M059J (cell line): ENCODE measurements around the gene FAM83C. TPM values are rescaled to one million over a fixed set of nuclear protein-coding genes. Genes with fewer than 3 reads are reported as not detected.
"Not testable (repeated sequence)": the region's sequence is repeated elsewhere in the genome, so short reads cannot be mapped to it uniquely, and the experiment has no call there.

Experiments used
- DNase-seq: peaks from one replicate; pipeline ENCODE4 v3.0.0-alpha.2; 2012; ENCODE audit warnings: low read depth
- total RNA-seq: library from RNA; depleted of rRNA; stranded (reverse); fragments of >200 nt; shearing (Covaris generic); gene quantifications from 2 replicates; pipeline ENCODE4 v1.2.3, GENCODE V29; 2014

FAM83C gene
- total RNA-seq, 1 experiment from 2014 or later, result 0.02 TPM

DNA sequence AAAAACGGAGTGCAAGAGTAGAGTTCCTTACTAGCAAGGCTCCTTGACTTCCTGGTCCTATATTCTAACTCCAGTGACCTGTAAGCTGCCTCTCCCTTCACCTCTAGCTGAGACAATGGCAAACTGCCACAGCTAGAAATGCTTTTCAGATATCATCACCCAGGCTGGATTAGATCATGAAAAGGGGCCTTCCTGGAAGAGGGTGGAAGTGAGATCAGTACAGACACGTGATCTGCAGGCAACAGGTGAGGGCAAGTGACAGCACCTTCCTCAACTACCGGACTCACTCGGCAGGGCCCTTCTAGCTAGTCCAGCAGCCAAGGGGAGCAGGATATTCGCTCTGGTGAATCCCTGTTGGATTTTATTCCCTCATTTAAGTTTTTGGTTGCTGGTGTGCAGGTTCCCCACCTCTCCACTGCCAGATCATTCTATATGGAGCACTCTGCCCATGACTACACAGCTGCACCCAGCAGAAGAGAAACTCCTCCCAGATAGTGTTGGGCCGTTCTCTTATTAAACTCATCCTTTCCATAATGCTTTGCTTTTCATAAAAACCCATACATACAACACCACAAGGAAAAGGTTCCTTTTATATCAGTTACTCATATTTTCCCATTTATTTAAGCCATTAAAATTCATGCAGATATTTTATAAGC, 26.4 kb upstream of the FAM83C start:
- peak; percentile 100 for DNase-seq

DNA sequence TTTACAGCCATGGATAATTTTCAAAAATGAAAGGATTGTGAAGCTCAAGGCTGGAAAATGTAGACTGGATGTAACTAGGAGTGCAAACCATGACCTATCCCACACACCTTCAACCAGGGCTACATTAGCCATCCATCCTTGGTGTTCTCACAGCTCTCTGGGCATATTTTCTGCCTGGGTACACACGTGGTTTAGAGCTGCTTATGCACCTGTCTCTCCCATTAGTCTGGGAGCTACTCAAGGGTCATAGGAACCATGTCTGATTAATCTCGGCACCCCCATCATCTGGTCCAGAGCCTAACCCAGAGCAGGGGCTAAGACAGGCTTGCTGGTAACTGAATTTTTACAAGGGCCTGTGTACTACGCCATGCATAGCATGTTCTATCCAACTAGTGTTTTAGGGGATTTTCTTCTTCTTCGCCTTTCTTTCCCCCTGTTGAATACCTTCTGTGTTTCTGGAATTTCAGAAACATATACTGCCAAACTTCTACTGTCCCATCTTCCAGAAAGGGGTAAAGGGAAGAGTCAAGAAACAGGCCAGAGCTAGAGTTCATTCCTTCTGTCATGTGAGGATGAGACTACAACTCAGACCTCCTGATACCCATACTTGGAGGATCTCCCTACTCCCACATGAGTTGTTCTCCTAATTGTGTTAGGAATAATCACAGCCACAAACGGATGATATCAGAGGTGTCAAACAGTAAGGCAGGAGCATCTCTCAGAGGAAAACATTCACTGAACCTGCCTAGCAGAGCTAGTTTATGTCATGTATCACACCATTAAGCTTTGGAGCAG, 25.4 kb upstream of the FAM83C start:
- DNase-seq, result no peak

DNA sequence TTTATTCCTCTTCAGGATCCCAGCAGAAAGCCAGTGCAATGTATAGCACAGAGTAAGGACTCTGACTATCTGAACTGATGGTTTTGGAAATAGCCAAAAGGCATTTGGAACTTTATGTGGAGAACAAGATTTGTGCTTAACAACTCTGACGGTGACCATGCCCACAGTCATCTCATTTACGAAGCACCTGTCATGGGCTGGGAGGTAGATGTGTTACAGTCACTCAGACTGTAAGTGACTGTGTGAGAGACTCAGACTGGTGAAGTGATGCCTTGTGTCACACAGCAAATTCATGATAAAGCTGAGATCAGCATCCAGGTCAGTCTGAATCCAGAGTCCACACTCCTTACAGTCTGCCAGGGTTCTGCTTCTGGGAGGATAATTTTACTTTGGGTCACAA, 23.9 kb upstream of the FAM83C start:
- no peak for DNase-seq

DNA sequence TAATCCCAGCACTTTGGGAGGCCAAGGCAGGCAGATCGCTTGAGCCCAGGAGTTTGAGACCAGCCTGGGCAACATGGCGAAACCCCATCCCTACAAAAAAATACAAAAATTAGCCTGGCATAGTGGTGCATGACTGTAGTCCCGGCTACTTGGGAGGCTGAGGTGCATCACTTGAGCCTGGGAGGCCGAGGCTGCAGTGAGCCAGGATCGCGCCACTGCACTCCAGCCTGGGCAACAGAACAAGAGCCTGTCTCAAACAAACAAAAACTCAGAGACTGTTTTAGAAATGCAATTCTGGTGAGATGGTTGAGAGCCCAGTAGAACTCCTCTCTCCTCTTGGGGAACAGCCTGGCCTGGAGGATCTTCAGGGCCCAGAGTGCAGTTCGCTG, 23.4 kb upstream of the FAM83C start:
- DNase-seq, result not testable (repeated sequence)

DNA sequence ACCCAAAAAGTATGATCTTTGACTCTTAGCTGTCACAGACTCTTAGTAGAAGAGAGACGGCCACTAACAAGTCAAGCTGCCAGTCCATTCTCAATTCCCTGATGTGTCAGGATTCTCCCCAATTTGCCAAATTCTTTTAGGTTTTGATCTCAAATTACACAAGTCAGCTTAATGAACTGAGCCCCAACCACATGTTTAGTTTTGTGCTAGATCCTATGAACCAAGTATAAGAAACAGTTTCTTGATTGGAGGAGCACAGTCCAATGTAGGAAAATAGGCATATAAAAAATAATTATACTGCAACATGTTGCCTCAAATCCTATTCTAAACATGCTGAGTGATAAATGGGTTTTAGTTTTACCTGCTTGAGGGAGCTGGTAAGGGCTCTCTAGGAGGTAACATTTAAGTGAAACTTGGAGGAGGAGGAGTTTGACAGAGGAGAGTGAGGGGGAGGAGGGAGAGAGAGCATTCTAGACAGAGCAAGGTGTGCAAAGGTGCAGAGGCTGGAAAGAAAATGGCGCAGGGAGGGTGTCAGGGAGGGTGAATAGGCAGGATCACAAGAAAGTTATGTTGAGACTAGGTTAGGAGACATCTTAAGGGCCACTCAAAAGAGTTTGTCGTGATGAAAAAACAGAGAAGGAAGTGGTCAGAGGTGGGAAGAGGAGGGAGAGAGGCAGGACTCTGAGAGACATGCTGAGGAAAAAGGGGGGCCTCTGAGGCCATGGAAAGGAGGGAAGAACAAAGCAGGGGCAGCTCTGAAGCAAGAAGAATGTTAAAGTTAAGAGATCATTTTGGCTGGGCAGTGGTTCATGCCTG, 22.8 kb upstream of the FAM83C start:
- peak; percentile 86 for DNase-seq

DNA sequence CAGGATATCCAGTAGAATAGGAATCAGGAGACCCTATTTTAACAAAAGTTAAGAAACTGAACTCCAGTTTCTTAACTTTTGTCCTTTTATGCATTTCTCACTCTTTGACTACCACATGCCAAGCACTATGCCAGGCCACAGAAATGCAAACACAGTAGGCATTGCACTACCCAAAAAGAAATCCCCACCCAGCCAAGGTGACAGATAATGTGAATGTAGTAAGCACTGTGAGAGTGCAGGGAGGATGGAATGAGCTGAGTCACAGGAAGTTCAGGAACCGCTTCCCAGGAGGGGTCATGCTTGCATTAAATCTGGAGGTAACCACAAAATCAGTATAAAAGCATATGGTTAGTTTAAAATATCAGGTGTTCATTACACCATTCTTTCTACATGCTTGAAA, 20.1 kb upstream of the FAM83C start:
- DNase-seq, result peak; percentile 99

DNA sequence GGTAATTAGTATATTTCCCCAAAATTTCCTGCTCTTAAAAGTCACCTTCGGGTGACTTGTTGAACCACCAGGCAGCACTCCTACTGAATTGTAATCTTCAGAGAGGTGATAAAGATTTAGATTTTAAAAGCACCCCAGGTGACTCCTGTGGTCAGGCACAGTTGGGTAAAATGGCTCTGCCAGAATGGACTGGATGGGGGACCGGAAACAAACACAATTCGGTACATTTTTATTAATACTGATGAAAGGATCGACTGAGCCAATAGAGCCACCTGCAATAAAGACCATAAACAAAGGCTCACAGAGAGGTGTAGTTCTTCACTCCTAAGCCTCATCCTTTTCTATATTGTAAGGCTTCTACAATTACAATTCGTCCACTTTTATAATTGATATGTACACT, 19.6 kb upstream of the FAM83C start:
- peak; percentile 50 for DNase-seq

DNA sequence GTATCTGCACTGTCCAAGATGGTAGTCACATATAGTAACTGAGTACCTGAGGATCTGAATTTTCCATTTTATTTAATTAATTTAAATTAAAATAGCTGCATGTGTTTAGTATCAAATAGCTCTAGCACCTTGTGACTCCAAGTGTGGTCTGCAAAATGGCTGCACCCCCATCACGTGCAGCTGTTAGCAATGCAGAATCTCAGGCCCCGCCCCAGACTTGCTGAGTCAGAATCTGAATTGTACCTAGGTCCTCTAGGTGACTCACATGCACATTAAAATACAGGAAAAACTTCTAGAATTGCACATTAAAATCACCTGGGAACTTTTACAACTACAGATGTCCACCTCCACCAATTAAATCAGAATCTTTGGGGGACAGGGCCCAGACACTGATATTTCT, 19.2 kb upstream of the FAM83C start:
- DNase-seq, result peak; percentile 94

DNA sequence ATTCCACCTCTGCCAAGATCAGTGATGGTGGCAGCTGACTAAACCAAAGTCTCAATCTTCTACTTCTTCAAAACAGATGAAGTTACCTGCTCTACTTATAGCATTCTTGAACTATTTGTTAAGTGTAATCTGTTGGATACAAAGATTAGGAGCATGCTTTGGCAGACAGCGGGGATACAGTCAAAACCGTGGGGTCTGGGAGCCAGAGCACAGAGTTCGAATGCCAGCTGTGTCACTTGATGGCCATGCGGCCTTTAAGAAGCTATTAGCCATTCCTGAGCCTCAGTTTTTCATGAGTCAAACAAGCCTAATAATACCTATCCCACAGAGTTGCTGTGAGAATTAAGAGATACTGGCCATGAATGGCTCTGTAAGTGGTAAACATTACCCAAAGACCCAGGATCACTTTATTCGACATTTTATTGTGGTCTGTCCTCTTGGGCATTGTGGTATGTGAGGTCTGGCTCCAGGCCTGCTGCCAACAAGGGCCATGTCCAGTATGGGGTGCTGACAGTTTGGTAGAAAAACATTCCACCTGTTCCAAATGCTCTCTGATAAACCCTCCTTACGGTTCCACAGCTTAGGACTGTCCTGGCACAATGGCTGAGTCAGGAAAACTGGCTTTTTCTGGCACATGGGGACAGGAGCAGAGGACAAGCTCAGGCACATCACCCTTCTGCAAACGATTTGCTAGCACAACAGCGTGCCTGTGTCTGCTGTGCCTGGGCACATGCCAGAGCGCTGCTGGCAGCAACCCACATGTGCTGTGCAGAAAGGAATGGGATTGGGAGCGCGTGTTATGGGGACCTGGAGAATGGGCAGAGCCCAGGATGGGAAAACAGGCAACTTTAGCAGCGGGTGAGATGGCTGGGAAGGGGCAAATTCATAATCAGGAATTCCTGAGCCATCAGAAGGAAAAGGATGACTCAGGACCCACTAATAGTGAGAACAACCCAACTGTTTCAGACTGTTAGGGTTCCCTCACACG, 15.7 kb upstream of the FAM83C start:
- peak; percentile 99 for DNase-seq

DNA sequence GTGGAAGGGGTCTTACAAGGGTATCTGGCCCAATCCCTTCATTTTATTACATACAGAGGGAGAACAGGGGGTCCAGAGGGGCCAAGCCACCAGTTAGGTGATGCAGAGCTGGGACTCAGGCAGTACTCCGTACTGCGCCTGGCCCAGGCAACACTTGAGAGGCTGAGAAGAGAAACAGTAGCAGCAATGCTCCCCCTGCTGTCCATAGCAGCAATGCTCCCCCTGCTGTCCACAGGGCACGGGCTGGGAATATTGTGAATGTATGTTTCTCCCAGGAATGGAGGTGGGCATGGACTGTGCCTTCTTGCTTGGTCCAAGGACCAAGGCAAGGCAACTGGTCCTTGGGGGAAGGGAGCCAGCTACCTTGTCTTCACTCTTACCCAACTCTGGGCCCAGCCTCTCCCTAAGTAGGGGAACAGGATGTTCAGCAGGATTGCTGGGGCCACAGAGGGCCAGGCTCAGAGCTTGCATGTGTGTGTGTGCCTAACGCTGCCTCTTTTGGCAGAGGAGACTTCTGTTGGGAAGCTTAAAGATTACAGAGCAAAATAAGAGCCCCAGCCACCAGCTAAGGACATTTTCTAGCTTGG, 14.8 kb upstream of the FAM83C start:
- peak; percentile 90 for DNase-seq

DNA sequence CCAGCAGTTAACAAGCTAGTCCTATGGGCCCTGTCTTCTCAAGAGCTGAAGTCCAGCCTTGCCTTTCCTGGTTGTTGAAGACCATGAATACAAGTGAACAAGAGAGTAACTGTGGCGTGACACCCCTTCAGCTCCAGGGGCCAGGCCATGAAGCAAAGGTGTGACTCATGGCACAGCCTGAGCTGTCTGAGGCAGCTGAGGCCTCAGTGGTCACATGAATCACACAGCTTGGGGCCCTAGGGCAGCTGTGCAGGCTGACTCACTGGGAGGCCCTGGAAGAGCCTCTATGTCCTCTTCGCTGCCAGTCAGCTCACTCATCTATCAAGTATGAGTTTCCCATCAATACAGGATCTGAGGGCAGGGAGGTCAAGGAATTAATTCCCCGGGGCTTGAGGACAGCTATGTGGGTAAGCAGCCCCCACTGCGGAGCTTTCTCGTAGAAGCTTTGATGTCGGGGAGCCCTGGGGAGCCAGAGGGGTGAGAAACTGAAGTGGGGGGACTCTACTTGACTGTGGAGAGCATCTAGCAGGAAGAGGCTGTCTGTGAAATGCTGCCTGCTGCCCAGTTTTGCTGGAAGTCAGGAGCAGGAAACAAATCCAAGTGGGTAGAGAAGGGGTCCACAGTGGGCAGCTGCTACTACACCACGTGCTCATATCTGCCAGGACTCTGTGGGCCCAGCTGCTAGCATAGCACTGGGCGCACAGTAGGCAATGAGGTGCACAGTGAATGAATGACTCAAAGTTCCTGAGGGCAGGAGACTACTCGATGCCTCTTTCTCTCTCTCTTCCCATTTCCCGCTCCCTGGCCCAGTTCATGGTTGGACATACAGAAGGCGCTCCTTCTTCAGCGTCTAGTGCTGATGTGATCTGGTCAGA, 13.7 kb upstream of the FAM83C start:
- peak; percentile 100 for DNase-seq

DNA sequence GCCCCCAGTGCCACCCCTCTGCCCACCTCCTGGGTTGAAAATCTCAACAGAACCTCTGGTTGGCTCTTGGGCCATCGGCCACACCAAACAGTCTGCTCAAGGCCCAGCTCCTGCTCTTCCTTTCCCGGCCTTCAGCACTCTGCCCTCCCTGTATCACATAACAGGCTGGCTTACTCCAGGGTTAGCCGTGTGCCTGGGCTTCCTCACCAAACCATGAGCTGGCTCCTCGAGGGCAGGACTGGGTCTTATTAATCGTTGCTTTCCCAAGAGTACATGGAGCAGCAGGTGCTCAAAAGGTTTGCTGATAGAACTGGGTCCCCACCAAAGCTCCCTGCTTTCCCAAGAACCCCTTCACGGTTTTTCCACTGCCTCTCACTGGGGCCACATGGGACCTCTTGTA, 12.7 kb upstream of the FAM83C start:
- peak; percentile 66 for DNase-seq

DNA sequence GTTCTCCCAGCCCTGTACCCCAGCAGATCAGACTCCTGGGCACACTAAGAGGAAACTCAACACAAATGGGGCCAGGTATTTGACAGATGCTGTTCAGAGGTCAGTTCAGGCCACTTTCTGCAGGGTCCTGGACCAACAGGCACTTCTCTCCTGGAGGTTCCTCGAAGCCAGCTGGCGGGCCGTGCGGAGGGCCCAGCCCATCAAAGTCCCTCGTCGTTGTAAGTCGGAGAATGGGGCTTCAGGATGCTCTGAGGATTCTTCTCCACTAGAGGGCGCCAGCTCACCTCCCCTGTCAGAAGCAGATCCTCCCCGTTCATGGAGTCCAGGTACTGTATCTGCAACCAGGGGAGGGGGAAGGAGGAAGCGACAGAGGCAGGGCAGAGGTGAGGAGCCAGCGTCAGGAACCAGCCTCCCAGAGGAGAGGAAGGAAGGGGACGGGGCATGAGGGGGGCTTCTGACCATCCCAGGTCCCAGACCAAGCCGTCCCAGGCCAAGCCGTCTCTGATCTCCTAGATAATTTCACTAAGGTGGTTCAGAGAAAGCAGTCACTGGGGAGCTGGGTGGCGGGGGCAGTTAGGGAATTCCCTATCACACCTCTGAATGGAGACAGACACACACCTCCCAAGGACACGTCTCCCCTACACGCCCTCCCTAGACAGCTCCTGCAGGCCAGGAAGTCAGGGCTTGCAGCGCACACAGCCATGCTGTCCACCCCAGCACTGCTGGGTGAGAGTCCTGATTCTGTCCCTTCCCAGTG, 11.7 kb upstream of the FAM83C start:
- peak; percentile 96 for DNase-seq

DNA sequence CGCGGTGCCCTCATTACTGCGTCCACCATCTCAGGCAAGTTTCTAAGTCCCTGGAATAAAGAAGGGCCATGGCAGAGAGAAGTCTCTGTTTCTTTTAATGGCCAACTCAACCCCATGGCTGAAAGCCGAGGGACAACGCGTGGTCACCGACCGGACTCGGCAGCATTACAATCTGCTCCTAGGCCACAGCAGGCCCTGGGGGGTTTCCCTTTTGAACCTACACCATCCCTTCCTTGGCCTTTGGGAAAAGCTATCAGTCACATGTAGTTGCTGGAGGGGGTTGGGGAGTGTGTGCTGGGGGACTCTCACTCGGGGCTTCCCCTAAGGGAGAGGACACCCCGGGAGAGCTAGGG, 11.1 kb upstream of the FAM83C start:
- DNase-seq, result peak; percentile 30

DNA sequence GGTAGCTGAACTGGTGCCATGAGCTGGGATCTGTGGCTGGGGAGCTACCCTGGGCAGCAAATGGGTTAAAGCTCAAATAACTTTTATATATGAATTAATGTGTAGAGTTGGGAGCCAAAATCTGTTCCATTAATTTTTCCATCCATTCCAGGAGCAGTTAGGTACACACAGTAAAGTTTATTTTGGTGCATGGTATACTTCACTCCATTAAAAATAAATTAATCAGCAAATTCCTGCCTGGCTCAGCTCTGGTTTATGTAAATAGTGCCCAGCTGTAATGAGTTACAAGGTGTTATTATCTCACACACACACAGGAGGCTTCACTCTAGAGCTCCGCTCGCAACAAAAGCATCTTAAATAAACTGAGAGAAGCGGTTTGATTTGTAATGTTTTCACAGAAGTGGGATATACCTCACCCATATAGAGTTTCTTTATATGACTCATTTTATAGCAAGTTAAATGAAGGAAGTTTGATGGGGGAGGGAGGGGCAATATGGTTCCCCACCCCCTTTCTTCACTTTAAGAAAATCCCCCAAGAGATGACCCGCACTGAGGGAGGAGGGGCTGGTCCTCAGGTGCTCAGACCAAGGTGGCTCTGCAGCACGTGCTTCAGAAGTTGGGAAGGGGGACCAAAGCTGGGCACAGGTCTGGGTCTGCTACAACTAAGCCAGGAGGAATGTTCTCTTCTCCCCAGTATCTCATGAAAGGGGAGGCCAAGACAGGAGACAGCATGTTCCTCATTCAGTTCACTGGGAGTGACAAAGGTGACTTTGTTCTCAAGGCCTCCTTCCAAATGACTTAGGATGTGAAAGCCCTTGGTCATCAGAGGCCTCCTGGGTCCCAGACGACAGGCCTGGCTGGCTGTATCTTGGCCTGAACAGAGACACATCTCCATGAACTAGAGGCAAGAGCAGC, 10.5 kb upstream of the FAM83C start:
- DNase-seq, result peak; percentile 73

DNA sequence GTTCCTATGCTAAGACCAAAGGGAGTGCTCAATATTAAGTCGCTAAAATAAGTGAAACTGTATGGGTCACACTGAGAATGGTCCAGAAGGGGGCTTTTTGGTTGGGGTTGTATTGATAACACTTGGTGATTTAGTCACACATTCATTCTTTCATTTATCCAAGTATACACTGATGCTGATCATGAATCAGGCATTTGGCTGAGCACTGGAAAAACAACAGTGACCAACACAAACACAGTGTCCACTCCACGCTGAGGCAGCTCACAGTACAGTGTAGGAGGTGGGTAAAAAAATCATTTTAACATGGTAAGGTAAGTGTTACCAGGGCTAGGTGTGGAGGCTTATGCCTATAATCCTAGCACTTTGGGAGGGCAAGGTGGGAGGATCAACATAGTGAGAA, 9.2 kb upstream of the FAM83C start:
- DNase-seq, result no peak

DNA sequence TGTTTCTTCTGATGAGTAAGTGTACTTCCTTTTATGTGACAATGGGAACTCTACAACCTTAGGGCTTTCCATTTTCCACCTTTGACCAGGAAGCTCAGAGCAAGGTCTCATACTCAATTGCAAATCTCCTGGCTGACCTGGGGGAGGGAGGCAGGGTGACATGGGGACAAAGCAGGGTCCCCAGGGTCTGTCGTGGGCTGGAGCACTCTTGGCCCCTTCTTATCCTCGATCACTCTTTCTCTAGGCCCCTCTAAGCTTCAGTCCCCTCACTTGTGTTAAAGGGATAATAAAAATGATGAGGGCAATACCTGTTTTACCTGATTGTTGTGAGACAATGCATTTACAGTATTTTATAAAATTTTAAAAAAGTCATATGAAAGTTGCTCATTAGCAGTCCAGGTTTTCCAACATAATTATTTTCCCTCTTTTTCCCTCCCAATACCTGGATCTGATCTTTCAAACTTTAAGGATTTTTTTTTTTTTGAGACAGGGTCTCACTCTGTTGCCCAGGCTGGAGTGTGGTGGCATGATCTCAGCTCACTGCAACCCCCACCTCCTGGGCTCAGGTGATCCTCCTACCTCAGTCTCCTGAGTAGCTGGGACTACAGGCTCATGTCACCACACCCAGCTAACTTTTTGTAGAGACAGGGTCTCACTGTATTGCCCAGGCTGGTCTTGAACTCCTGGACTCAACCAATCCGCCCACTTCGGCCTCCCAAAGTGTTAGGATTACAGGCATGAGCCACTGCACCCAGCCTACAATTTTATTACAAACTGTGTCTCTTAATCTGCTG, 8.4 kb upstream of the FAM83C start:
- DNase-seq, result no peak
